ENCODE results near the gene UBC.

DNA sequence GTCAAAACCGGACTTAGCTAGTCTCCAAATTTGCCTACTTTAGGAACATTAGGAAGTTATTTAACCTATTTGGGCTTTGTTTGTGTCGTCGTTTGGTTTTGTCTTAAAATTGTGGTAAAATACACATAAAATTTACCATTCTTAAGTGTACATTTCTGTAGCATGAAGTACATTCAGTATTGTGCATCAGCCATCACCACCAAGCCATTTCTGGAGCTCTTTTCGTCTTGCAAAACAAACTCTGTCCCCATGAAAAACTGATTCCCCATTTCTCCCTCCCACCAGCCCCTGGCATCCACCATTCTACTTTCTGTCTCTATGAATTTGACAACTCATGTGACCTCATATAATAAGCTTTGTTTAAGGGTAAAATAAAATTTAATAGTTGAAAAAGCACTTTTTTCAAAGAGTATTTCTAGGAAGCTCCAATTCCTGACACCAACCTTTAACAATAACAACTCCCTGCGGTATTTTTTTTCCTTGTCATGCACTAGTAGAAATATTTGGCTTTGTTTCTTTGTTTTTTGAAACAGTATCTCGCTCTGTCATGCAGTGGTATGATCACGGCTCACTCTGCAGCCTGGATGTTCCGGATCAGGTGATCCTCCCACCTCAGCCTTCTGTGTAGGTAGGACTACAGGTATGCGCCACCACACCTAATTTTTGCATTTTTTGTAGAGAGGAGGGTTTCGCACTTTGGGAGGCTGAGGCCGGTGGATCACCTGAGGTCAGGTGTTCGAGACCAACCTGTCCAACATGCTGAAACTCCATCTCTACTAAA is 3.6 kb upstream of the UBC start:
- TF ChIP-seq POLR2AphosphoS5 (IDR thresholded peaks at IDR 0.05; ENCODE audit: low read depth, low read length) (no peak), POLR2A (IDR thresholded peaks at IDR 0.05; ENCODE audit: low read depth, low read length) (no peak; the same call in 1 of the 2 replicates), SPI1 (IDR thresholded peaks at IDR 0.05; ENCODE audit: low read depth, low read length) (no peak), TAF1 (IDR thresholded peaks at IDR 0.05; ENCODE audit: low read depth, low read length) (no peak)

All from GM12891 (cell line).